HepG2 (cell line): ENCODE data around the gene ANXA5. TPM values are rescaled to one million over a fixed set of nuclear protein-coding genes. Genes with fewer than 3 reads are reported as not detected.

Experiments
- AKAP8 ChIP-seq: sonication (generic); formaldehyde crosslinking; IDR thresholded peaks from 2 replicates; pipeline ENCODE4 v1.5.1; 2020; ENCODE audit warnings: mild to moderate bottlenecking, missing genetic modification reagents
- ATF2 ChIP-seq: sonication (generic); formaldehyde crosslinking; IDR thresholded peaks from 2 replicates; pipeline ENCODE4 v1.4.0; 2020; ENCODE audit warnings: missing genetic modification reagents
- BATF2 ChIP-seq: sonication (generic); formaldehyde crosslinking; IDR thresholded peaks from 2 replicates; pipeline ENCODE4 v1.8.0; 2022; ENCODE audit warnings: mild to moderate bottlenecking, missing genetic modification reagents, moderate library complexity
- CEBPG ChIP-seq: IDR thresholded peaks from 2 replicates; pipeline ENCODE4 v1.6.1; 2016
- CREM ChIP-seq, 2 experiments: sonication (generic) in 1 of 2; formaldehyde crosslinking in 1 of 2; IDR thresholded peaks; 2 replicates each; pipeline versions ENCODE4 v1.4.0 to v1.6.1; 2016 to 2020; ENCODE audit warnings: antibody characterized with exemption in 1 of 2, mild to moderate bottlenecking in 1 of 2, missing genetic modification reagents in 1 of 2
- DDIT3 ChIP-seq: sonication (generic); formaldehyde crosslinking; IDR thresholded peaks from 2 replicates; pipeline ENCODE4 v1.4.0; 2020; ENCODE audit warnings: mild to moderate bottlenecking, missing genetic modification reagents
- GRHL1 ChIP-seq: sonication (generic); formaldehyde crosslinking; conservative IDR thresholded peaks from 2 replicates; pipeline ENCODE4 v1.8.0; 2022; ENCODE audit warnings: missing genetic modification reagents
- HMGXB3 ChIP-seq: sonication (generic); formaldehyde crosslinking; IDR thresholded peaks from 2 replicates; pipeline ENCODE4 v1.4.0; 2020; ENCODE audit warnings: missing genetic modification reagents, borderline replicate concordance
- POGZ ChIP-seq: sonication (generic); formaldehyde crosslinking; IDR thresholded peaks from 2 replicates; pipeline ENCODE4 v1.4.0; 2020; ENCODE audit warnings: mild to moderate bottlenecking, missing genetic modification reagents
- RARG ChIP-seq: sonication (generic); formaldehyde crosslinking; IDR thresholded peaks from 2 replicates; pipeline ENCODE4 v1.4.0; 2020; ENCODE audit warnings: low read depth, mild to moderate bottlenecking, missing genetic modification reagents
- SAFB2 ChIP-seq: sonication (generic); formaldehyde crosslinking; IDR thresholded peaks from 2 replicates; pipeline ENCODE4 v1.5.1; 2020; ENCODE audit warnings: missing genetic modification reagents, low read depth, mild to moderate bottlenecking, borderline replicate concordance
- SMARCE1 ChIP-seq: fragments of 450-650 bp; IDR thresholded peaks from 2 replicates; pipeline ENCODE4 v1.6.1; 2017; ENCODE audit warnings: borderline replicate concordance
- ZC3H13 ChIP-seq: sonication (generic); formaldehyde crosslinking; IDR thresholded peaks from 2 replicates; pipeline ENCODE4 v1.8.1; 2023; ENCODE audit warnings: mild to moderate bottlenecking, missing genetic modification reagents, moderate library complexity
- ZMAT3 ChIP-seq: sonication (generic); formaldehyde crosslinking; conservative IDR thresholded peaks from 2 replicates; pipeline ENCODE4 v1.7.0; 2021; ENCODE audit warnings: missing genetic modification reagents
- ZNF121 ChIP-seq: sonication (generic); formaldehyde crosslinking; IDR thresholded peaks from 2 replicates; pipeline ENCODE4 v1.5.0; 2020; ENCODE audit warnings: mild to moderate bottlenecking, missing genetic modification reagents
- ZNF17 ChIP-seq: sonication (generic); formaldehyde crosslinking; IDR thresholded peaks from 2 replicates; pipeline ENCODE4 v1.5.0; 2020; ENCODE audit warnings: mild to moderate bottlenecking, missing genetic modification reagents
- ZNF282 ChIP-seq: fragments of 450-650 bp; IDR thresholded peaks from 2 replicates; pipeline ENCODE4 v1.6.1; 2018; ENCODE audit not compliant: partially characterized antibody
- ZNF530 ChIP-seq: sonication (generic); formaldehyde crosslinking; IDR thresholded peaks from 2 replicates; pipeline ENCODE4 v1.5.0; 2020; ENCODE audit warnings: low read depth, mild to moderate bottlenecking, missing genetic modification reagents
- polyA plus RNA-seq, 8 experiments: library from polyadenylated mRNA; depleted of rRNA in 3 of 8; stranded (reverse) in 7 of 8; unstranded in 1 of 8; fragments of >200 nt; fragmentation: Illumina TruSeq in 4 of 8; extraction: Trizol in 4 of 8; gene quantifications; 2 replicates each; pipeline versions ENCODE4 v1.2.1 to v1.2.3, GENCODE V29; 2011 to 2016; ENCODE audit warnings: low read depth in 4 of 8, missing spikeins in 1 of 8, mixed read lengths in 1 of 8; ENCODE audit not compliant: insufficient read depth in 1 of 8
- total RNA-seq, 5 experiments: library from RNA; depleted of rRNA; stranded (reverse); fragments of >200 nt; fragmentation: Illumina TruSeq; extraction: Trizol; gene quantifications; 2 replicates each; pipeline ENCODE4 v1.2.3, GENCODE V29; 2016; ENCODE audit warnings: low read depth in 1 of 5

Gene ANXA5
- total and polyA plus RNA-seq, 2 of the 13 experiments (the other 11 are each of a cell fraction or from before 2014, with no cell fraction given) = 209 to 342 TPM

GRCh38 chr4:121696581-121697461 is at the start of gene ANXA5 (continued):
- TF ChIP-seq HMGXB3 (CRISPR knock-in tag) = no peak
- TF ChIP-seq AKAP8 (CRISPR knock-in tag) = no peak
- no peak for TF ChIP-seq RARG (CRISPR knock-in tag)
- 0 out of 2 replicates have a peak, but pooled peaks have one; percentile 32 for TF ChIP-seq ZNF121 (CRISPR knock-in tag)
- TF ChIP-seq DDIT3 (CRISPR knock-in tag) = no peak
- no peak for TF ChIP-seq POGZ (CRISPR knock-in tag)
- TF ChIP-seq ZNF17 (CRISPR knock-in tag) = no peak
- TF ChIP-seq CREM (IDR thresholded peaks at IDR 0.05) = no peak
- TF ChIP-seq CREM (CRISPR knock-in tag; IDR thresholded peaks at IDR 0.05) = no peak
- TF ChIP-seq CEBPG = no peak
- no peak for TF ChIP-seq ATF2
- TF ChIP-seq ZNF530 = no peak
- TF ChIP-seq ZC3H13 = no peak
- no peak for TF ChIP-seq ZNF282
- TF ChIP-seq SMARCE1 = no peak
- no peak for TF ChIP-seq BATF2 (CRISPR knock-in tag)
- TF ChIP-seq GRHL1 (CRISPR knock-in tag) = no peak
- 0 out of 2 replicates have a peak, but pooled peaks have one; percentile 19 for TF ChIP-seq ZMAT3 (CRISPR knock-in tag)
- TF ChIP-seq SAFB2 (CRISPR knock-in tag) = no peak; the same call in 1 of the 2 replicates
